DMS79 (cell line): ENCODE measurements around the gene PDPR.
"Not testable (repeated sequence)": the region's sequence is repeated elsewhere in the genome, so short reads cannot be mapped to it uniquely, and the experiment has no call there.

Experiments
- DNase-seq: peaks from one replicate; lab custom pipeline; 2025; lab: John Stamatoyannopoulos, UW

PDPR gene

GRCh38 chr16:70162041-70162451 lies 47.9 kb downstream of the PDPR start:
- no peak for DNase-seq

GRCh38 chr16:70163596-70163995 lies 49.5 kb downstream of the PDPR start:
- no peak for DNase-seq

GRCh38 chr16:70166688-70167087 lies 52.6 kb downstream of the PDPR start:
- not testable (repeated sequence) for DNase-seq

GRCh38 chr16:70173212-70173837 lies 59.2 kb downstream of the PDPR start, which contains the start of gene CLEC18C:
TSS of gene CLEC18C (plus strand) at chr16:70173787. CDS start at chr16:70174279, 492 bp downstream.
- DNase-seq, result not testable (repeated sequence)

GRCh38 chr16:70173916-70174315 lies 59.8 kb downstream of the PDPR start:
- DNase-seq, result not testable (repeated sequence)

- DNase-seq, result not testable (repeated sequence)
Measured at GRCh38 chr16:70174387-70174932, 60.3 kb downstream of the PDPR start.

- DNase-seq, result not testable (repeated sequence)
Measured at GRCh38 chr16:70187858-70188607, 73.9 kb downstream of the PDPR start.

GRCh38 chr16:70188608-70188915 lies 74.4 kb downstream of the PDPR start:
- not testable (repeated sequence) for DNase-seq

GRCh38 chr16:70190574-70190973 lies 76.4 kb downstream of the PDPR start:
- not testable (repeated sequence) for DNase-seq

GRCh38 chr16:70196683-70197300 lies 82.7 kb downstream of the PDPR start:
- not testable (repeated sequence) for DNase-seq

- not testable (repeated sequence) for DNase-seq
Measured at GRCh38 chr16:70197611-70198010, 83.5 kb downstream of the PDPR start.

GRCh38 chr16:70198230-70198629 lies 84.1 kb downstream of the PDPR start:
- DNase-seq, result not testable (repeated sequence)

- DNase-seq, result not testable (repeated sequence)
Measured at GRCh38 chr16:70198666-70199065, 84.5 kb downstream of the PDPR start.

- not testable (repeated sequence) for DNase-seq
Measured at GRCh38 chr16:70199170-70199569, 85.0 kb downstream of the PDPR start.

- not testable (repeated sequence) for DNase-seq
Measured at GRCh38 chr16:70200063-70200462, 85.9 kb downstream of the PDPR start.

GRCh38 chr16:70203508-70203907 lies 89.4 kb downstream of the PDPR start:
- not testable (repeated sequence) for DNase-seq

- not testable (repeated sequence) for DNase-seq
Measured at GRCh38 chr16:70204010-70204409, 89.9 kb downstream of the PDPR start.

- DNase-seq, result not testable (repeated sequence)
Measured at GRCh38 chr16:70204668-70205405, 90.7 kb downstream of the PDPR start.

GRCh38 chr16:70206382-70206781 lies 92.2 kb downstream of the PDPR start:
- DNase-seq, result not testable (repeated sequence)
